ENCODE data around the gene HPS4.

DNA sequence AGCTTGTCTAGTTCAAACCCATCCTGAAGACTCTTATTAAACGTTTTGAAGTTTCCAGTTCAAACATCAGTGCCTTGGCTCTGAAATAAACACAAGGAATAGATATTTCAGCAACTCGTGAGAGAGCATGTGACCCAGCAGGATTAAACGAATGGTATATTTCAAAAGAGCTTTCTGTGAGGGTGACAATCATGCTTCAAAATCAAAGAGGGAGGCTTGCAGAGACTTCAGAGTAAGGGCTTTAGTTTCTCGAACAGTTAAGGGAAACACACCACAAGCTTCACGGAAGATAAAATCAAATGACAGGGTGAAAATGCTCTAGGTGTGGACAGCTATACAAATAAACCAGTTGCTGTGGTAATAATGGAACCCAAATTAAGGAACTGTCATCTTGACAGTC is 1.4 kb downstream of the HPS4 start:
- TF ChIP-seq POLR2A (IDR thresholded peaks at IDR 0.05; ENCODE audit: control extremely low read depth in 1 of 2, low read depth in 2 of 2, low read length in 2 of 2): no peak
- TF ChIP-seq, protein P1, sequence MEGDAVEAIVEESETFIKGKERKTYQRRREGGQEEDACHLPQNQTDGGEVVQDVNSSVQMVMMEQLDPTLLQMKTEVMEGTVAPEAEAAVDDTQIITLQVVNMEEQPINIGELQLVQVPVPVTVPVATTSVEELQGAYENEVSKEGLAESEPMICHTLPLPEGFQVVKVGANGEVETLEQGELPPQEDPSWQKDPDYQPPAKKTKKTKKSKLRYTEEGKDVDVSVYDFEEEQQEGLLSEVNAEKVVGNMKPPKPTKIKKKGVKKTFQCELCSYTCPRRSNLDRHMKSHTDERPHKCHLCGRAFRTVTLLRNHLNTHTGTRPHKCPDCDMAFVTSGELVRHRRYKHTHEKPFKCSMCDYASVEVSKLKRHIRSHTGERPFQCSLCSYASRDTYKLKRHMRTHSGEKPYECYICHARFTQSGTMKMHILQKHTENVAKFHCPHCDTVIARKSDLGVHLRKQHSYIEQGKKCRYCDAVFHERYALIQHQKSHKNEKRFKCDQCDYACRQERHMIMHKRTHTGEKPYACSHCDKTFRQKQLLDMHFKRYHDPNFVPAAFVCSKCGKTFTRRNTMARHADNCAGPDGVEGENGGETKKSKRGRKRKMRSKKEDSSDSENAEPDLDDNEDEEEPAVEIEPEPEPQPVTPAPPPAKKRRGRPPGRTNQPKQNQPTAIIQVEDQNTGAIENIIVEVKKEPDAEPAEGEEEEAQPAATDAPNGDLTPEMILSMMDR (IDR thresholded peaks at IDR 0.05; ENCODE audit: control extremely low read depth in 1 of 3, insufficient read depth in 1 of 3, low read depth in 1 of 3, low read length in 3 of 3): no peak
- TF ChIP-seq POU5F1 (IDR thresholded peaks at IDR 0.05; ENCODE audit: low read depth, low read length): no peak
- no peak for TF ChIP-seq RAD21 (IDR thresholded peaks at IDR 0.05 in 1 of 2, conservative IDR thresholded peaks at IDR 0.05 in 1 of 2; ENCODE audit: low read depth in 2 of 2, low read length in 2 of 2)
- no peak for TF ChIP-seq CEBPB (IDR thresholded peaks at IDR 0.05; ENCODE audit: low read depth, low read length)
- no peak for TF ChIP-seq TEAD4 (IDR thresholded peaks at IDR 0.05; ENCODE audit: low read depth, low read length)
- TF ChIP-seq EGR1 (IDR thresholded peaks at IDR 0.05; ENCODE audit: borderline replicate concordance, low read depth, low read length): no peak
- no peak for TF ChIP-seq EZH2 (IDR thresholded peaks at IDR 0.05; ENCODE audit: low read depth, low read length, severe bottlenecking)
- TF ChIP-seq CHD1 (IDR thresholded peaks at IDR 0.05; ENCODE audit: low read depth, low read length): no peak
- no peak for TF ChIP-seq RFX5 (IDR thresholded peaks at IDR 0.05; ENCODE audit: borderline replicate concordance, low read depth, low read length)
- TF ChIP-seq EP300 (IDR thresholded peaks at IDR 0.05; ENCODE audit: borderline replicate concordance in 1 of 2, low read depth in 2 of 2, low read length in 2 of 2): no peak
- TF ChIP-seq POLR2AphosphoS5 (IDR thresholded peaks at IDR 0.05; ENCODE audit: low read depth, low read length): no peak
- no peak for TF ChIP-seq SRF (IDR thresholded peaks at IDR 0.05; ENCODE audit: low read depth, low read length)
- TF ChIP-seq HDAC6 (IDR thresholded peaks at IDR 0.05; ENCODE audit: low read depth, low read length): no peak

All from H1 (cell line).